ENCODE results near the gene SCRN2.

DNA sequence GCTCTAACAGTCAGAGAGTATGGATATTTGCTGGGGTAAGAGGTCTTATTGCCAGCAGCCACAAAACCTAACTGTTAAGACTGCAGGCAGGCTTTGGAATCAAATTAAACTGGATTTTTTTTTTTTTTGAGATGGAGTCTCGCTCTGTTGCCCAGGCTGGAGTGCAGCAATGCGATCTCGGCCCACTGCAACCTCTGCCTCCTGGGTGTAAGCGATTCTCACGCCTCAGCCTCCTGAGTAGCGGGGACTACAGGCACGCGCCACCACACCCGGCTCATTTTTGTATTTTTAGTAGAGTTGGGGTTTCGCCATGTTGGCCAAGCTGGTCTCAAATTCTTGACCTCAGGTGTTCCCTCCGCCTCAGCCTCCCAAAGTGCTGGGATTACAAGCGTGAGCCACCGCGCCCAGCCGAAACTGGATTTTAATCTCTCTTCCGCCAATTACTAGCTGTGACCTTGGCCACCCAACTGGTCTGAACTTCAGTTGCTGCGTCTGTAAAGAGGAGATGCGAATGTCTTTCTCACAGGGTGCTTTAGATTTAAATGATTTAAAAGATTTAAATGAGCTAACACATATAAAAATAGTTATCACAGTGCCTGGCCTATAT is 10.6 kb downstream of the SCRN2 start:
- TF ChIP-seq, protein P1, sequence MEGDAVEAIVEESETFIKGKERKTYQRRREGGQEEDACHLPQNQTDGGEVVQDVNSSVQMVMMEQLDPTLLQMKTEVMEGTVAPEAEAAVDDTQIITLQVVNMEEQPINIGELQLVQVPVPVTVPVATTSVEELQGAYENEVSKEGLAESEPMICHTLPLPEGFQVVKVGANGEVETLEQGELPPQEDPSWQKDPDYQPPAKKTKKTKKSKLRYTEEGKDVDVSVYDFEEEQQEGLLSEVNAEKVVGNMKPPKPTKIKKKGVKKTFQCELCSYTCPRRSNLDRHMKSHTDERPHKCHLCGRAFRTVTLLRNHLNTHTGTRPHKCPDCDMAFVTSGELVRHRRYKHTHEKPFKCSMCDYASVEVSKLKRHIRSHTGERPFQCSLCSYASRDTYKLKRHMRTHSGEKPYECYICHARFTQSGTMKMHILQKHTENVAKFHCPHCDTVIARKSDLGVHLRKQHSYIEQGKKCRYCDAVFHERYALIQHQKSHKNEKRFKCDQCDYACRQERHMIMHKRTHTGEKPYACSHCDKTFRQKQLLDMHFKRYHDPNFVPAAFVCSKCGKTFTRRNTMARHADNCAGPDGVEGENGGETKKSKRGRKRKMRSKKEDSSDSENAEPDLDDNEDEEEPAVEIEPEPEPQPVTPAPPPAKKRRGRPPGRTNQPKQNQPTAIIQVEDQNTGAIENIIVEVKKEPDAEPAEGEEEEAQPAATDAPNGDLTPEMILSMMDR (conservative IDR thresholded peaks at IDR 0.05 in 1 of 2, IDR thresholded peaks at IDR 0.05 in 1 of 2; ENCODE audit: extremely low read depth in 1 of 2, insufficient read depth in 1 of 2, low read depth in 1 of 2, low read length in 2 of 2): no peak
- no peak for TF ChIP-seq EZH2 (IDR thresholded peaks at IDR 0.05; ENCODE audit: borderline replicate concordance, low read length)
